OCI-LY1 (cell line): ENCODE data around the gene SLC16A2.

Experiments used
- CTCF ChIP-seq: fragments of 200-600 bp; sonication (generic), shearing (Covaris generic); IDR thresholded peaks from 2 replicates; pipeline ENCODE4 v1.5.1; 2017; ENCODE audit warnings: mild to moderate bottlenecking, antibody characterized with exemption, low read length, moderate library complexity, mixed read lengths
- EZH2 ChIP-seq: fragments of 200-600 bp; sonication (generic), shearing (Covaris generic); IDR thresholded peaks from 2 replicates; pipeline ENCODE4 v1.8.0; 2017; ENCODE audit warnings: borderline replicate concordance, mixed run types, mild to moderate bottlenecking, antibody characterized with exemption, low read length, moderate library complexity, mixed read lengths

GRCh38 chrX:74500555-74500954 lies 79.3 kb downstream of the SLC16A2 start:
- TF ChIP-seq CTCF (no peak), EZH2 (no peak)
